Spleen (tissue), 7 donors: Measurements from ENCODE around the gene TRAPPC14.
"Not testable (repeated sequence)": the region's sequence is repeated elsewhere in the genome, so short reads cannot be mapped to it uniquely, and the experiment has no call there.

ENCODE experiments used
- CTCF ChIP-seq, 11 experiments: fragments of 200-600 bp in 7 of 11; fragments of 450-650 bp in 4 of 11; sonication (generic) in 4 of 11; IDR thresholded peaks in 8 of 11; conservative IDR thresholded peaks in 3 of 11; 1 replicate in 7 of 11; 2 replicates in 4 of 11; pipeline versions ENCODE4 v1.4.0 to v1.8.0; 2016 to 2021; ENCODE audit warnings: antibody characterized with exemption in 11 of 11, inconsistent platforms in 4 of 11, mild to moderate bottlenecking in 1 of 11
- POLR2A ChIP-seq, 3 donors: fragments of 450-650 bp; IDR thresholded peaks; one replicate each; pipeline ENCODE4 v1.5.1; 2017; ENCODE audit warnings: antibody characterized with exemption in 3 of 3, mild to moderate bottlenecking in 1 of 3
- donor health status: DM: no; HTN: no; CAD: no; lungs with moderate emphysema.
- donor health status: DM: no; HTN: no; CAD: no.
- donor health status: DM: no; HTN: no; CAD: no.

GRCh38 chr7:100180084-100180483 is 21.6 kb upstream of the TRAPPC14 start:
- not testable (repeated sequence) for TF ChIP-seq CTCF (IDR thresholded peaks at IDR 0.05 in 8 of 11, conservative IDR thresholded peaks at IDR 0.05 in 3 of 11); POLR2A (IDR thresholded peaks at IDR 0.05)
